Left forelimb (tissue), 1 donor: Measurements from ENCODE around the gene CCNB2.
"Not testable (repeated sequence)": the region's sequence is repeated elsewhere in the genome, so short reads cannot be mapped to it uniquely, and the experiment has no call there.

Experiments used
- DNase-seq: peaks from one replicate; pipeline ENCODE4 v3.0.0-alpha.2; 2018; ENCODE audit warnings: low spot score

Gene CCNB2

GRCh38 chr15:59104912-59105732 is at the start of gene CCNB2:
CCNB2 (plus strand) TSS chr15:59105146; CDS start chr15:59105269, 123 bp downstream.
- peak; percentile 91 for DNase-seq

GRCh38 chr15:59059076-59059597 is 45.8 kb upstream of the CCNB2 start:
- DNase-seq = no peak

- no peak for DNase-seq
Measured at GRCh38 chr15:59060348-59060747, 44.6 kb upstream of the CCNB2 start.

GRCh38 chr15:59063042-59063441 is 41.9 kb upstream of the CCNB2 start:
- DNase-seq = no peak

GRCh38 chr15:59069430-59069829 is 35.5 kb upstream of the CCNB2 start:
- no peak for DNase-seq

GRCh38 chr15:59074607-59075006 is 30.3 kb upstream of the CCNB2 start:
- DNase-seq = no peak

- DNase-seq = no peak
Measured at GRCh38 chr15:59087731-59088130, 17.2 kb upstream of the CCNB2 start.

- no peak for DNase-seq
Measured at GRCh38 chr15:59094077-59094476, 10.9 kb upstream of the CCNB2 start.

- no peak for DNase-seq
Measured at GRCh38 chr15:59096429-59096828, 8.5 kb upstream of the CCNB2 start.

- DNase-seq = no peak
Measured at GRCh38 chr15:59099162-59099685, 5.7 kb upstream of the CCNB2 start.

GRCh38 chr15:59104602-59104911 is 389 bp upstream of the CCNB2 start:
- no peak for DNase-seq

- DNase-seq = no peak
Measured at GRCh38 chr15:59105854-59106253, 908 bp downstream of the CCNB2 start.

- no peak for DNase-seq
Measured at GRCh38 chr15:59111251-59111650, 6.3 kb downstream of the CCNB2 start.

GRCh38 chr15:59115047-59115446 is 10.1 kb downstream of the CCNB2 start:
- no peak for DNase-seq

- DNase-seq = no peak
Measured at GRCh38 chr15:59116141-59116540, 11.2 kb downstream of the CCNB2 start.

- DNase-seq = no peak
Measured at GRCh38 chr15:59116771-59117170, 11.8 kb downstream of the CCNB2 start.

GRCh38 chr15:59119625-59120024 is 14.7 kb downstream of the CCNB2 start:
- DNase-seq = no peak

GRCh38 chr15:59120937-59121336 is 16.0 kb downstream of the CCNB2 start:
- DNase-seq = no peak

- no peak for DNase-seq
Measured at GRCh38 chr15:59124261-59124660, 19.3 kb downstream of the CCNB2 start.

GRCh38 chr15:59125683-59126082 is 20.7 kb downstream of the CCNB2 start:
- not testable (repeated sequence) for DNase-seq

- not testable (repeated sequence) for DNase-seq
Measured at GRCh38 chr15:59127255-59127654, 22.3 kb downstream of the CCNB2 start.

GRCh38 chr15:59131456-59131855 is 26.5 kb downstream of the CCNB2 start:
- DNase-seq = no peak

GRCh38 chr15:59131969-59132562 is 27.1 kb downstream of the CCNB2 start:
- no peak for DNase-seq
